WTC11 (cell line): ENCODE results near the gene PPID. TPM values are rescaled to one million over a fixed set of nuclear protein-coding genes. Genes with fewer than 3 reads are reported as not detected.

Source experiments
- ATAC-seq: fragments of 200-7000 bp; cut with Tn5 transposase; 2 replicates; pipeline ENCODE4 v1.10.0; 2021; ENCODE audit warnings: mild to moderate bottlenecking, moderate library complexity
- CTCF ChIA-PET: fragments of 300-600 bp; sonication (Branson Sonifier 250); formaldehyde crosslinking; loops from one replicate; lab custom pipeline; 2021; ENCODE audit warnings: antibody characterized with exemption; lab: Charles Lee
- POLR2A ChIA-PET: fragments of 350-600 bp; sonication (Branson Sonifier 250); formaldehyde crosslinking; loops from one replicate; lab custom pipeline; 2021; ENCODE audit warnings: antibody characterized with exemption; lab: Charles Lee
- DNase-seq: peaks from one replicate; pipeline ENCODE4 v3.0.0; 2021; ENCODE audit warnings: low spot score
- H3K27ac Mint-ChIP-seq: 2 replicates; pipeline ENCODE4 v1.8.0; 2021; ENCODE audit warnings: mixed read lengths
- H3K27me3 Mint-ChIP-seq: 2 replicates; pipeline ENCODE4 v1.8.0; 2021; ENCODE audit warnings: low read depth, mild to moderate bottlenecking, moderate library complexity, mixed read lengths
- H3K36me3 Mint-ChIP-seq: 2 replicates; pipeline ENCODE4 v1.8.0; 2021; ENCODE audit warnings: mixed read lengths
- H3K4me1 Mint-ChIP-seq: 2 replicates; pipeline ENCODE4 v1.8.0; 2022; ENCODE audit warnings: mixed read lengths
- H3K4me3 Mint-ChIP-seq: 2 replicates; pipeline ENCODE4 v1.8.0; 2021; ENCODE audit warnings: mild to moderate bottlenecking, moderate library complexity, mixed read lengths
- H3K9me3 Mint-ChIP-seq: 2 replicates; pipeline ENCODE4 v1.8.0; 2021; ENCODE audit warnings: mixed read lengths
- CBFB ChIP-seq: sonication (generic); formaldehyde crosslinking; IDR thresholded peaks from 2 replicates; pipeline ENCODE4 v1.8.1; 2022; ENCODE audit warnings: mild to moderate bottlenecking, low read depth, missing genetic modification reagents
- ELF4 ChIP-seq: sonication (generic); formaldehyde crosslinking; IDR thresholded peaks from 2 replicates; pipeline ENCODE4 v1.8.1; 2022; ENCODE audit warnings: low read depth, mild to moderate bottlenecking, moderate library complexity, missing genetic modification reagents
- EMX1 ChIP-seq: fragments of 250-450 bp; sonication (Bioruptor Pico); IDR thresholded peaks from 2 replicates; pipeline ENCODE4 v1.8.0; 2021; ENCODE audit warnings: mild to moderate bottlenecking
- FOXK1 ChIP-seq: sonication (generic); formaldehyde crosslinking; IDR thresholded peaks from 2 replicates; pipeline ENCODE4 v1.8.0; 2022; ENCODE audit warnings: mild to moderate bottlenecking, moderate library complexity, missing genetic modification reagents
- FOXP1 ChIP-seq: sonication (generic); formaldehyde crosslinking; IDR thresholded peaks from 2 replicates; pipeline ENCODE4 v1.8.0; 2022; ENCODE audit warnings: missing genetic modification reagents, mild to moderate bottlenecking, moderate library complexity, borderline replicate concordance
- MXD4 ChIP-seq: fragments of 250-450 bp; sonication (Bioruptor Pico); IDR thresholded peaks from 2 replicates; pipeline ENCODE4 v1.8.0; 2021; ENCODE audit warnings: mild to moderate bottlenecking, moderate library complexity, borderline replicate concordance
- NR1H2 ChIP-seq: sonication (generic); formaldehyde crosslinking; IDR thresholded peaks from 2 replicates; pipeline ENCODE4 v1.9.0; 2021; ENCODE audit warnings: mild to moderate bottlenecking, moderate library complexity, missing genetic modification reagents
- NR2C2 ChIP-seq: sonication (generic); formaldehyde crosslinking; IDR thresholded peaks from 2 replicates; pipeline ENCODE4 v1.8.0; 2022; ENCODE audit warnings: mild to moderate bottlenecking, missing genetic modification reagents
- ZNF317 ChIP-seq: sonication (generic); formaldehyde crosslinking; IDR thresholded peaks from 2 replicates; pipeline ENCODE4 v1.8.1; 2023; ENCODE audit warnings: low read depth, mild to moderate bottlenecking, moderate library complexity, missing genetic modification reagents, borderline replicate concordance
- total RNA-seq: library from RNA; stranded (reverse); gene quantifications from 3 replicates; pipeline ENCODE4 v1.2.3, GENCODE V29; 2021
- TF ChIP-seq, protein P1 (sequence below): sonication (generic); formaldehyde crosslinking; IDR thresholded peaks from 2 replicates; pipeline ENCODE4 v1.8.1; 2023; ENCODE audit warnings: mild to moderate bottlenecking, missing genetic modification reagents, moderate library complexity
- TF ChIP-seq, protein P2 (sequence below): sonication (generic); formaldehyde crosslinking; conservative IDR thresholded peaks from 2 replicates; pipeline ENCODE4 v1.8.1; 2023; ENCODE audit warnings: mild to moderate bottlenecking, low read depth, missing genetic modification reagents, moderate library complexity
- TF ChIP-seq, protein P3 (sequence below): sonication (generic); formaldehyde crosslinking; IDR thresholded peaks from 2 replicates; pipeline ENCODE4 v1.8.1; 2022; ENCODE audit warnings: low read depth, missing genetic modification reagents, borderline replicate concordance
- TF ChIP-seq, protein P4 (sequence below): sonication (generic); formaldehyde crosslinking; IDR thresholded peaks from 2 replicates; pipeline ENCODE4 v1.8.0; 2022; ENCODE audit warnings: mild to moderate bottlenecking, missing genetic modification reagents
- TF ChIP-seq, protein P5 (sequence below): sonication (generic); formaldehyde crosslinking; IDR thresholded peaks from 2 replicates; pipeline ENCODE4 v1.8.1; 2022; ENCODE audit warnings: missing genetic modification reagents, borderline replicate concordance
- TF ChIP-seq, protein P6 (sequence below): fragments of 250-450 bp; sonication (Bioruptor Pico); IDR thresholded peaks from 2 replicates; pipeline ENCODE4 v2.1.2; 2022; ENCODE audit warnings: mild to moderate bottlenecking, moderate library complexity
- TF ChIP-seq, protein P7 (sequence below): sonication (generic); formaldehyde crosslinking; IDR thresholded peaks from 2 replicates; pipeline ENCODE4 v1.8.0; 2022; ENCODE audit warnings: mild to moderate bottlenecking, missing genetic modification reagents
- TF ChIP-seq, protein P8 (sequence below): fragments of 250-450 bp; sonication (Bioruptor Pico); conservative IDR thresholded peaks from 2 replicates; pipeline ENCODE4 v1.9.0; 2021; ENCODE audit warnings: mild to moderate bottlenecking
- TF ChIP-seq, protein P9 (sequence below): sonication (generic); formaldehyde crosslinking; IDR thresholded peaks from 2 replicates; pipeline ENCODE4 v1.8.1; 2022; ENCODE audit warnings: mild to moderate bottlenecking, moderate library complexity, missing genetic modification reagents
- TF ChIP-seq, protein P10 (sequence below): sonication (generic); formaldehyde crosslinking; IDR thresholded peaks from 2 replicates; pipeline ENCODE4 v1.8.1; 2022; ENCODE audit warnings: low read depth, mild to moderate bottlenecking, moderate library complexity, missing genetic modification reagents, borderline replicate concordance

The PPID gene
- total RNA-seq, 1 experiment from 2014 or later = 40.5 TPM

DNA sequence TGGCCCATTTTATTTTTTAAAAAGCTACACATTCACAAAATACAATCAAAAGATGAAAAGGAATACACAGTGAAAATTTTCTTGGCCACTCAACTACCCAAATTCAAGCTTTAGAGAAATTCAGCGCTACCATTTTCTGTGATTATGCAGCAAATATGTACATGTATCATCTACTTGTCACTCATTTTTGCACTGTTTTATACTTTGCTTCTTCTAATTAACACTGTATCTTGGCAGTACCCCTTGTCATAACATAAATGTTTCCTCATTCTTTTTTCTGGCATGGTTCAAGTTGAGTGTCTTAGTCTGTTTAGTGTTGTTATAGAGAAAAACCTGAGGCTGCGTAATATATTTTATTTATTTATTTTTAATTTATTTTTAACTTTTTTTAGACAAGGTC, 15.7 kb upstream of the PPID start:
- no peak for DNase-seq
- Mint-ChIP-seq H3K36me3 (no peaks in the 10 kb centered on the region), H3K4me3 (no peak overlapping the region), H3K27ac (no peak overlapping the region), H3K4me1 (0 out of 2 replicates have a peak, but pooled peaks cover 4% of the 10 kb centered on the region), H3K9me3 (no peaks in the 10 kb centered on the region), H3K27me3 (no peaks in the 10 kb centered on the region)
- no peak for ATAC-seq
- no peak for TF ChIP-seq NR2C2
- TF ChIP-seq, protein P1, sequence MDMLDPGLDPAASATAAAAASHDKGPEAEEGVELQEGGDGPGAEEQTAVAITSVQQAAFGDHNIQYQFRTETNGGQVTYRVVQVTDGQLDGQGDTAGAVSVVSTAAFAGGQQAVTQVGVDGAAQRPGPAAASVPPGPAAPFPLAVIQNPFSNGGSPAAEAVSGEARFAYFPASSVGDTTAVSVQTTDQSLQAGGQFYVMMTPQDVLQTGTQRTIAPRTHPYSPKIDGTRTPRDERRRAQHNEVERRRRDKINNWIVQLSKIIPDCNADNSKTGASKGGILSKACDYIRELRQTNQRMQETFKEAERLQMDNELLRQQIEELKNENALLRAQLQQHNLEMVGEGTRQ (CRISPR knock-in tag) = no peak
- TF ChIP-seq, protein P2, sequence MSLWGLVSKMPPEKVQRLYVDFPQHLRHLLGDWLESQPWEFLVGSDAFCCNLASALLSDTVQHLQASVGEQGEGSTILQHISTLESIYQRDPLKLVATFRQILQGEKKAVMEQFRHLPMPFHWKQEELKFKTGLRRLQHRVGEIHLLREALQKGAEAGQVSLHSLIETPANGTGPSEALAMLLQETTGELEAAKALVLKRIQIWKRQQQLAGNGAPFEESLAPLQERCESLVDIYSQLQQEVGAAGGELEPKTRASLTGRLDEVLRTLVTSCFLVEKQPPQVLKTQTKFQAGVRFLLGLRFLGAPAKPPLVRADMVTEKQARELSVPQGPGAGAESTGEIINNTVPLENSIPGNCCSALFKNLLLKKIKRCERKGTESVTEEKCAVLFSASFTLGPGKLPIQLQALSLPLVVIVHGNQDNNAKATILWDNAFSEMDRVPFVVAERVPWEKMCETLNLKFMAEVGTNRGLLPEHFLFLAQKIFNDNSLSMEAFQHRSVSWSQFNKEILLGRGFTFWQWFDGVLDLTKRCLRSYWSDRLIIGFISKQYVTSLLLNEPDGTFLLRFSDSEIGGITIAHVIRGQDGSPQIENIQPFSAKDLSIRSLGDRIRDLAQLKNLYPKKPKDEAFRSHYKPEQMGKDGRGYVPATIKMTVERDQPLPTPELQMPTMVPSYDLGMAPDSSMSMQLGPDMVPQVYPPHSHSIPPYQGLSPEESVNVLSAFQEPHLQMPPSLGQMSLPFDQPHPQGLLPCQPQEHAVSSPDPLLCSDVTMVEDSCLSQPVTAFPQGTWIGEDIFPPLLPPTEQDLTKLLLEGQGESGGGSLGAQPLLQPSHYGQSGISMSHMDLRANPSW (CRISPR knock-in tag) = no peak
- TF ChIP-seq, protein P3, sequence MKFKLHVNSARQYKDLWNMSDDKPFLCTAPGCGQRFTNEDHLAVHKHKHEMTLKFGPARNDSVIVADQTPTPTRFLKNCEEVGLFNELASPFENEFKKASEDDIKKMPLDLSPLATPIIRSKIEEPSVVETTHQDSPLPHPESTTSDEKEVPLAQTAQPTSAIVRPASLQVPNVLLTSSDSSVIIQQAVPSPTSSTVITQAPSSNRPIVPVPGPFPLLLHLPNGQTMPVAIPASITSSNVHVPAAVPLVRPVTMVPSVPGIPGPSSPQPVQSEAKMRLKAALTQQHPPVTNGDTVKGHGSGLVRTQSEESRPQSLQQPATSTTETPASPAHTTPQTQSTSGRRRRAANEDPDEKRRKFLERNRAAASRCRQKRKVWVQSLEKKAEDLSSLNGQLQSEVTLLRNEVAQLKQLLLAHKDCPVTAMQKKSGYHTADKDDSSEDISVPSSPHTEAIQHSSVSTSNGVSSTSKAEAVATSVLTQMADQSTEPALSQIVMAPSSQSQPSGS (CRISPR knock-in tag) = no peak
- no peak for TF ChIP-seq FOXP1
- TF ChIP-seq CBFB (CRISPR knock-in tag) = no peak
- TF ChIP-seq, protein P4, sequence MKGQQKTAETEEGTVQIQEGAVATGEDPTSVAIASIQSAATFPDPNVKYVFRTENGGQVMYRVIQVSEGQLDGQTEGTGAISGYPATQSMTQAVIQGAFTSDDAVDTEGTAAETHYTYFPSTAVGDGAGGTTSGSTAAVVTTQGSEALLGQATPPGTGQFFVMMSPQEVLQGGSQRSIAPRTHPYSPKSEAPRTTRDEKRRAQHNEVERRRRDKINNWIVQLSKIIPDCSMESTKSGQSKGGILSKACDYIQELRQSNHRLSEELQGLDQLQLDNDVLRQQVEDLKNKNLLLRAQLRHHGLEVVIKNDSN (CRISPR knock-in tag) = no peak
- TF ChIP-seq, protein P5, sequence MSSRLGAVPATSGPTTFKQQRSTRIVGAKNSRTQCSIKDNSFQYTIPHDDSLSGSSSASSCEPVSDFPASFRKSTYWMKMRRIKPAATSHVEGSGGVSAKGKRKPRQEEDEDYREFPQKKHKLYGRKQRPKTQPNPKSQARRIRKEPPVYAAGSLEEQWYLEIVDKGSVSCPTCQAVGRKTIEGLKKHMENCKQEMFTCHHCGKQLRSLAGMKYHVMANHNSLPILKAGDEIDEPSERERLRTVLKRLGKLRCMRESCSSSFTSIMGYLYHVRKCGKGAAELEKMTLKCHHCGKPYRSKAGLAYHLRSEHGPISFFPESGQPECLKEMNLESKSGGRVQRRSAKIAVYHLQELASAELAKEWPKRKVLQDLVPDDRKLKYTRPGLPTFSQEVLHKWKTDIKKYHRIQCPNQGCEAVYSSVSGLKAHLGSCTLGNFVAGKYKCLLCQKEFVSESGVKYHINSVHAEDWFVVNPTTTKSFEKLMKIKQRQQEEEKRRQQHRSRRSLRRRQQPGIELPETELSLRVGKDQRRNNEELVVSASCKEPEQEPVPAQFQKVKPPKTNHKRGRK (CRISPR knock-in tag) = no peak
- TF ChIP-seq ZNF317 (CRISPR knock-in tag) = no peak
- no peak for TF ChIP-seq ELF4 (CRISPR knock-in tag)
- TF ChIP-seq FOXK1 = no peak
- TF ChIP-seq, protein P6, sequence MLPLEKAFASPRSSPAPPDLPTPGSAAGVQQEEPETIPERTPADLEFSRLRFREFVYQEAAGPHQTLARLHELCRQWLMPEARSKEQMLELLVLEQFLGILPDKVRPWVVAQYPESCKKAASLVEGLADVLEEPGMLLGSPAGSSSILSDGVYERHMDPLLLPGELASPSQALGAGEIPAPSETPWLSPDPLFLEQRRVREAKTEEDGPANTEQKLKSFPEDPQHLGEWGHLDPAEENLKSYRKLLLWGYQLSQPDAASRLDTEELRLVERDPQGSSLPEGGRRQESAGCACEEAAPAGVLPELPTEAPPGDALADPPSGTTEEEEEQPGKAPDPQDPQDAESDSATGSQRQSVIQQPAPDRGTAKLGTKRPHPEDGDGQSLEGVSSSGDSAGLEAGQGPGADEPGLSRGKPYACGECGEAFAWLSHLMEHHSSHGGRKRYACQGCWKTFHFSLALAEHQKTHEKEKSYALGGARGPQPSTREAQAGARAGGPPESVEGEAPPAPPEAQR (CRISPR knock-in tag) = no peak
- TF ChIP-seq, protein P7, sequence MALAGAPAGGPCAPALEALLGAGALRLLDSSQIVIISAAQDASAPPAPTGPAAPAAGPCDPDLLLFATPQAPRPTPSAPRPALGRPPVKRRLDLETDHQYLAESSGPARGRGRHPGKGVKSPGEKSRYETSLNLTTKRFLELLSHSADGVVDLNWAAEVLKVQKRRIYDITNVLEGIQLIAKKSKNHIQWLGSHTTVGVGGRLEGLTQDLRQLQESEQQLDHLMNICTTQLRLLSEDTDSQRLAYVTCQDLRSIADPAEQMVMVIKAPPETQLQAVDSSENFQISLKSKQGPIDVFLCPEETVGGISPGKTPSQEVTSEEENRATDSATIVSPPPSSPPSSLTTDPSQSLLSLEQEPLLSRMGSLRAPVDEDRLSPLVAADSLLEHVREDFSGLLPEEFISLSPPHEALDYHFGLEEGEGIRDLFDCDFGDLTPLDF (CRISPR knock-in tag) = no peak
- TF ChIP-seq NR1H2 (CRISPR knock-in tag) = no peak
- TF ChIP-seq, protein P8, sequence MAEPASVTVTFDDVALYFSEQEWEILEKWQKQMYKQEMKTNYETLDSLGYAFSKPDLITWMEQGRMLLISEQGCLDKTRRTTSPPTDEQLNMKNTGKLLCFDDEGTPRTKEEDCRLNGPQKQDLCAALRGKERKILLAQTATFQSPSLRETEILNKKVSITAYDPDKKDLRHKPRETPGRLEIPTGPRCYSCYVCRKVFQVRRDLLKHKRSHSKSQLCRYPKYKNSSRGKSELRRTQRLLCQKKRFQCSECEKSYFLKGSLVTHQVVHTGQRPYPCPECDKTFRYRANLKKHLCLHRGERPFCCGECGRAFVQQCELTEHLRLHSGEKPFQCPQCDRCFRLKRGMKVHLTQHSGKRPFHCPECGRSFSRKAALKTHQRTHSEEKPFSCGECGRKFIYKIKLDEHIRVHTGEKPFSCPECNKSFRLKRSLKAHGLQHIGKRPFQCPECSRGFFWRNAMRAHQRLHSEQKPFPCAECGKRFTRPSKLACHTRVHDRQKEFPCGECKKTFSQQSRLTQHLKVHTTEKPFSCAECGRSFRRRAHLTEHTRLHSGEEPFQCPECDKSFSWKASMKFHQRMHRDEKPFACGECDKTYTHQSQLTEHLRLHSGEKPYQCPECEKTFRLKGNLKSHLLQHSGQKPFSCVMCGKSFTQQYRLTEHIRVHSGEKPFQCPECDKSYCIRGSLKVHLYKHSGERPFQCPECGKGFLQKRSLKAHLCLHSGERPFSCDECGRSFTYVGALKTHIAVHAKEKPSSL (CRISPR knock-in tag) = no peak
- no peak for TF ChIP-seq EMX1 (CRISPR knock-in tag)
- no peak for TF ChIP-seq MXD4
- TF ChIP-seq, protein P9, sequence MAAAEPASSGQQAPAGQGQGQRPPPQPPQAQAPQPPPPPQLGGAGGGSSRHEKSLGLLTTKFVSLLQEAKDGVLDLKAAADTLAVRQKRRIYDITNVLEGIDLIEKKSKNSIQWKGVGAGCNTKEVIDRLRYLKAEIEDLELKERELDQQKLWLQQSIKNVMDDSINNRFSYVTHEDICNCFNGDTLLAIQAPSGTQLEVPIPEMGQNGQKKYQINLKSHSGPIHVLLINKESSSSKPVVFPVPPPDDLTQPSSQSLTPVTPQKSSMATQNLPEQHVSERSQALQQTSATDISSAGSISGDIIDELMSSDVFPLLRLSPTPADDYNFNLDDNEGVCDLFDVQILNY (CRISPR knock-in tag) = no peak
- TF ChIP-seq, protein P10, sequence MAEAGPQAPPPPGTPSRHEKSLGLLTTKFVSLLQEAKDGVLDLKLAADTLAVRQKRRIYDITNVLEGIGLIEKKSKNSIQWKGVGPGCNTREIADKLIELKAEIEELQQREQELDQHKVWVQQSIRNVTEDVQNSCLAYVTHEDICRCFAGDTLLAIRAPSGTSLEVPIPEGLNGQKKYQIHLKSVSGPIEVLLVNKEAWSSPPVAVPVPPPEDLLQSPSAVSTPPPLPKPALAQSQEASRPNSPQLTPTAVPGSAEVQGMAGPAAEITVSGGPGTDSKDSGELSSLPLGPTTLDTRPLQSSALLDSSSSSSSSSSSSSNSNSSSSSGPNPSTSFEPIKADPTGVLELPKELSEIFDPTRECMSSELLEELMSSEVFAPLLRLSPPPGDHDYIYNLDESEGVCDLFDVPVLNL = no peak
- ChIA-PET POLR2A (no interaction called here), CTCF (interaction anchor here (1.4 kb wide), 1 partner anchor 15 kb away, joined by 3 read pairs; no protein-coding TSS in a partner anchor)
